T-helper 1 cell (primary cell): Measurements from ENCODE around the gene HTR1D.
A peak's percentile ranks its signal among the peaks of the same experiment; 100 is the strongest.

Source experiments
- DNase-seq, 5 donors: peaks; one replicate each; pipeline ENCODE4 v3.0.0-alpha.2; 2012 to 2020

HTR1D gene

DNA sequence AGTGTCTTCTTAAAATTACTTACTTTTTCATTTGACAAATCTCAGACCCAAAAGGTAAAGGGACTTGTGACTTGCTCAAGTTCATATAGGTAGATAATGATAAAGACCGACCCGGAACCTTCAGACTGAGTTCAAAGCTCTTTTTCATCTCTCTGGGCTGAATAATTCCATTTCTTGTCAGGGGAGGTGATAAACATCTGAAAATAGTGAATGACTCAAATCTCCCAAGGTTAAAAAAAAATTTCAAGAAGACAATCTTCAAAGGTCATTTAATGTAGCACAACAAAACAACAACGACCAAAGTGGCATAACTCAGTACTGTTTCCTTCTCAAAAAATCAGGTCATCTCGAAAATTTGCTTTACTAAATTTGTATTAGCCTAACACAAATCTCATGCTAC lies 69.2 kb downstream of the HTR1D start:
- DNase-seq: peak in 1 of 5 donors; percentile 26
